H9 (cell line): ENCODE measurements around the gene SCN4A. TPM values are rescaled to one million over a fixed set of nuclear protein-coding genes. Genes with fewer than 3 reads are reported as not detected.

Experiments
- DNase-seq: peaks from one replicate; pipeline ENCODE4 v3.0.0-alpha.2; 2017
- H2AFZ ChIP-seq: one replicate; pipeline ENCODE4 v1.6.1; 2013; ENCODE audit warnings: mild to moderate bottlenecking, low read length, control low read depth, moderate library complexity
- H2AK5ac ChIP-seq: 2 replicates; pipeline ENCODE4 v1.6.1; 2013; ENCODE audit warnings: low read length, control low read depth, mixed read lengths; ENCODE audit not compliant: insufficient read length
- H2BK120ac ChIP-seq: one replicate; pipeline ENCODE4 v1.6.1; 2013; ENCODE audit warnings: low read depth, mild to moderate bottlenecking, low read length, control low read depth, inconsistent platforms; ENCODE audit not compliant: poor library complexity, severe bottlenecking
- H2BK12ac ChIP-seq: 2 replicates; pipeline ENCODE4 v1.6.1; 2013; ENCODE audit warnings: low read length, control low read depth, mixed read lengths, low read depth; ENCODE audit not compliant: insufficient read length
- H2BK15ac ChIP-seq: 2 replicates; pipeline ENCODE4 v1.6.1; 2013; ENCODE audit warnings: low read depth, low read length, control low read depth
- H2BK20ac ChIP-seq: one replicate; pipeline ENCODE4 v1.6.1; 2013; ENCODE audit warnings: low read depth, mild to moderate bottlenecking, low read length, control low read depth, inconsistent platforms; ENCODE audit not compliant: poor library complexity, severe bottlenecking
- H2BK5ac ChIP-seq: 2 replicates; pipeline ENCODE4 v1.6.1; 2013; ENCODE audit warnings: low read length, control low read depth, mixed read lengths; ENCODE audit not compliant: insufficient read length
- H3K14ac ChIP-seq: 2 replicates; pipeline ENCODE4 v1.6.1; 2013; ENCODE audit warnings: low read length, control low read depth; ENCODE audit not compliant: insufficient read depth
- H3K18ac ChIP-seq: 2 replicates; pipeline ENCODE4 v1.6.1; 2013; ENCODE audit warnings: low read depth, mild to moderate bottlenecking, mixed read lengths, low read length, control low read depth; ENCODE audit not compliant: insufficient read length
- H3K23ac ChIP-seq: 2 replicates; pipeline ENCODE4 v1.6.1; 2013; ENCODE audit warnings: low read length, control low read depth, mixed read lengths, low read depth; ENCODE audit not compliant: insufficient read length
- H3K23me2 ChIP-seq: 2 replicates; pipeline ENCODE4 v1.6.1; 2013; ENCODE audit warnings: low read depth, mild to moderate bottlenecking, mixed read lengths, low read length, control low read depth; ENCODE audit not compliant: insufficient read length, poor library complexity, severe bottlenecking
- H3K27ac ChIP-seq: 2 replicates; pipeline ENCODE4 v1.5.1; 2013; ENCODE audit warnings: low read length, control low read depth, mixed read lengths, low read depth; ENCODE audit not compliant: insufficient read length
- H3K27me3 ChIP-seq: 2 replicates; pipeline ENCODE4 v1.6.1; 2013; ENCODE audit warnings: low read length, control low read depth, inconsistent platforms; ENCODE audit not compliant: insufficient read depth
- H3K4ac ChIP-seq: 2 replicates; pipeline ENCODE4 v1.6.1; 2013; ENCODE audit warnings: low read depth, mild to moderate bottlenecking, control low read depth, inconsistent platforms, low read length, moderate library complexity
- H3K4me1 ChIP-seq: 2 replicates; pipeline ENCODE4 v1.6.1; 2013; ENCODE audit warnings: low read length, control low read depth, inconsistent platforms; ENCODE audit not compliant: insufficient read depth
- H3K4me2 ChIP-seq: 2 replicates; pipeline ENCODE4 v1.6.1; 2013; ENCODE audit warnings: low read length, control low read depth, mixed read lengths; ENCODE audit not compliant: insufficient read length, insufficient read depth
- H3K56ac ChIP-seq: 2 replicates; pipeline ENCODE4 v1.6.1; 2013; ENCODE audit warnings: low read depth, mild to moderate bottlenecking, mixed read lengths, low read length, control low read depth; ENCODE audit not compliant: insufficient read length
- H3K79me1 ChIP-seq: 2 replicates; pipeline ENCODE4 v1.6.1; 2013; ENCODE audit warnings: low read depth, mild to moderate bottlenecking, moderate library complexity, low read length, control low read depth, inconsistent platforms; ENCODE audit not compliant: insufficient read depth, poor library complexity, severe bottlenecking
- H3K79me2 ChIP-seq: 2 replicates; pipeline ENCODE4 v1.6.1; 2013; ENCODE audit warnings: low read length, control low read depth, inconsistent platforms; ENCODE audit not compliant: insufficient read depth
- H3K9ac ChIP-seq: 2 replicates; pipeline ENCODE4 v1.6.1; 2013; ENCODE audit warnings: low read length, control low read depth, mixed read lengths; ENCODE audit not compliant: insufficient read length; ENCODE audit errors: extremely low read depth
- H3K9me3 ChIP-seq: one replicate; pipeline ENCODE4 v1.6.1; 2013; ENCODE audit warnings: low read depth, low read length, inconsistent platforms; ENCODE audit not compliant: control insufficient read depth
- H3T11ph ChIP-seq: one replicate; pipeline ENCODE4 v1.6.1; 2013; ENCODE audit warnings: mild to moderate bottlenecking, low read length, control low read depth, inconsistent platforms
- H4K20me1 ChIP-seq: one replicate; pipeline ENCODE4 v1.6.1; 2013; ENCODE audit not compliant: control insufficient read depth, insufficient read length, insufficient read depth
- H4K5ac ChIP-seq: 2 replicates; pipeline ENCODE4 v1.6.1; 2013; ENCODE audit warnings: low read depth, mild to moderate bottlenecking, mixed read lengths, low read length, control low read depth; ENCODE audit not compliant: insufficient read length
- H4K8ac ChIP-seq: replicated peaks from 2 replicates; pipeline ENCODE4 v1.6.1; 2013; ENCODE audit warnings: low read length, control low read depth, mixed read lengths, low read depth; ENCODE audit not compliant: insufficient read length
- H4K91ac ChIP-seq: 2 replicates; pipeline ENCODE4 v1.6.1; 2013; ENCODE audit warnings: low read depth, mild to moderate bottlenecking, moderate library complexity, mixed read lengths, low read length, control low read depth; ENCODE audit not compliant: insufficient read length
- H3K27ac Mint-ChIP-seq, 3 experiments: 2 replicates in 2 of 3; 3 replicates in 1 of 3; pipeline ENCODE4 v1.8.0; 2020 to 2021; ENCODE audit warnings: mixed read lengths in 3 of 3, mild to moderate bottlenecking in 1 of 3, moderate library complexity in 1 of 3
- H3K27me3 Mint-ChIP-seq: 2 replicates; pipeline ENCODE4 v1.8.0; 2021; ENCODE audit warnings: low read depth, mild to moderate bottlenecking, moderate library complexity, mixed read lengths
- H3K36me3 Mint-ChIP-seq, 3 experiments: 2 replicates in 2 of 3; 3 replicates in 1 of 3; pipeline ENCODE4 v1.8.0; 2020 to 2021; ENCODE audit warnings: low read depth in 3 of 3, mixed read lengths in 3 of 3; ENCODE audit not compliant: insufficient read depth in 1 of 3
- H3K4me1 Mint-ChIP-seq, 2 experiments: 2 replicates each; pipeline ENCODE4 v1.8.0; 2020; ENCODE audit warnings: mixed read lengths in 2 of 2
- H3K4me3 Mint-ChIP-seq, 2 experiments: 2 replicates in 1 of 2; 3 replicates in 1 of 2; pipeline ENCODE4 v1.8.0; 2020 to 2021; ENCODE audit warnings: mild to moderate bottlenecking in 2 of 2, mixed read lengths in 2 of 2, moderate library complexity in 1 of 2
- H3K9me3 Mint-ChIP-seq, 2 experiments: 2 replicates in 1 of 2; 3 replicates in 1 of 2; pipeline ENCODE4 v1.8.0; 2020; ENCODE audit warnings: mild to moderate bottlenecking in 2 of 2, mixed read lengths in 2 of 2, moderate library complexity in 1 of 2
- whole genome bisulfite sequencing: extraction: QIAGEN DNeasy Blood & Tissue Kit; methylation state at CpG from one replicate; pipeline ENCODE4 v1.1.7; 2013; ENCODE audit warnings: missing lambda C conversion rate, low lambda C conversion rate, mixed read lengths; ENCODE audit not compliant: insufficient read length; ENCODE audit errors: extremely low coverage; 5-methylcytosine and 5-hydroxymethylcytosine counted together
- total RNA-seq: library from RNA; stranded (reverse); gene quantifications from 2 replicates; pipeline ENCODE4 v1.2.1, GENCODE V29; 2021
- TF ChIP-seq, protein P1 (sequence below): fragments of 200-600 bp; sonication (generic); conservative IDR thresholded peaks from 3 replicates; pipeline ENCODE4 v1.8.0; 2021; ENCODE audit warnings: antibody characterized with exemption, mild to moderate bottlenecking

The SCN4A gene
- total RNA-seq, 1 experiment from 2014 or later, result 5.8 TPM

DNA sequence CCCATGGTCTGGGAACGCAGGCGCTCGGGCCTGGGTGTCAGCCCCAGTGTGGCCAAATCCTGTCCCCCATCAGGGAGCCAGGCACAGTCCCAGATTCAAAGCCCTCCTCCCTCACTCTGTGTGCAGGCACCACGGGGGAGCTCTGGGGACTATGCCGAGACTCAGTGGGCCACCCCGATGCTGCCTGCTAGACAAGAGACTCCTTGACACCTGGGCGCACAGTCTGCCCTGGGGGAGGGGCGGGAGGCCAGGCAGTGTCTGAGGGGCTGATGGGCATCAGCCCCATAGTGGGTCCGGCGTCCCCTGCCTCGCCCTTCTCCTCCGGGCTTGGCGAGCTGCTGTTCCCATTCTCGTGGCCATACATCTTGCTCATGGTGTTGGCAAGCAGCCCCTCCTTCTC, 32.1 kb downstream of the SCN4A start:
- H4K8ac ChIP-seq, result no peak overlapping the region
- H3K79me1 ChIP-seq, result no peaks in the 10 kb centered on the region
- H4K20me1 ChIP-seq, result no peaks in the 10 kb centered on the region
- peaks cover 6 to 20% of the 10 kb centered on the region in 2 experiments for H3K4me1 Mint-ChIP-seq
- H3K14ac ChIP-seq, result no peak overlapping the region; the same call in 1 of the 2 replicates
- no peak for DNase-seq
- no peak overlapping the region for H3K4me2 ChIP-seq
- H3K4me1 ChIP-seq, result no peaks in the 10 kb centered on the region
- no peak overlapping the region for H2BK120ac ChIP-seq
- peaks cover 9 to 26% (median 11%) of the 10 kb centered on the region in 3 experiments; a peak in 6 of 7 replicates for H3K36me3 Mint-ChIP-seq
- no peak overlapping the region for H2AK5ac ChIP-seq
- peaks cover 3% of the 10 kb centered on the region for H3K27me3 Mint-ChIP-seq
- no peaks in the 10 kb centered on the region for H3K23me2 ChIP-seq
- no peak overlapping the region for H2BK12ac ChIP-seq
- no peak overlapping the region for H3K23ac ChIP-seq
- H3K27me3 ChIP-seq, result no peaks in the 10 kb centered on the region
- no peak overlapping the region for H3T11ph ChIP-seq
- no peak overlapping the region for H3K4ac ChIP-seq
- H2BK15ac ChIP-seq, result no peak overlapping the region
- H3K9me3 ChIP-seq, result no peaks in the 10 kb centered on the region
- no peak overlapping the region for H3K27ac ChIP-seq
- TF ChIP-seq, protein P1, sequence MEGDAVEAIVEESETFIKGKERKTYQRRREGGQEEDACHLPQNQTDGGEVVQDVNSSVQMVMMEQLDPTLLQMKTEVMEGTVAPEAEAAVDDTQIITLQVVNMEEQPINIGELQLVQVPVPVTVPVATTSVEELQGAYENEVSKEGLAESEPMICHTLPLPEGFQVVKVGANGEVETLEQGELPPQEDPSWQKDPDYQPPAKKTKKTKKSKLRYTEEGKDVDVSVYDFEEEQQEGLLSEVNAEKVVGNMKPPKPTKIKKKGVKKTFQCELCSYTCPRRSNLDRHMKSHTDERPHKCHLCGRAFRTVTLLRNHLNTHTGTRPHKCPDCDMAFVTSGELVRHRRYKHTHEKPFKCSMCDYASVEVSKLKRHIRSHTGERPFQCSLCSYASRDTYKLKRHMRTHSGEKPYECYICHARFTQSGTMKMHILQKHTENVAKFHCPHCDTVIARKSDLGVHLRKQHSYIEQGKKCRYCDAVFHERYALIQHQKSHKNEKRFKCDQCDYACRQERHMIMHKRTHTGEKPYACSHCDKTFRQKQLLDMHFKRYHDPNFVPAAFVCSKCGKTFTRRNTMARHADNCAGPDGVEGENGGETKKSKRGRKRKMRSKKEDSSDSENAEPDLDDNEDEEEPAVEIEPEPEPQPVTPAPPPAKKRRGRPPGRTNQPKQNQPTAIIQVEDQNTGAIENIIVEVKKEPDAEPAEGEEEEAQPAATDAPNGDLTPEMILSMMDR, result no peak
- H2AFZ ChIP-seq, result no peak overlapping the region
- no peak overlapping the region for H3K27ac Mint-ChIP-seq
- H2BK20ac ChIP-seq, result no peak overlapping the region
- no peak overlapping the region for H4K5ac ChIP-seq
- no peak overlapping the region for H3K18ac ChIP-seq
- no peak overlapping the region for H4K91ac ChIP-seq
- no CpG with 5 or more reads among the region's 14 CpGs for WGBS
- H3K9ac ChIP-seq, result no peak overlapping the region
- H3K56ac ChIP-seq, result no peak overlapping the region
- H3K79me2 ChIP-seq, result no peaks in the 10 kb centered on the region
- no peaks in the 10 kb centered on the region for H3K9me3 Mint-ChIP-seq
- no peak overlapping the region for H3K4me3 Mint-ChIP-seq
- H2BK5ac ChIP-seq, result no peak overlapping the region
